Endothelial cell (in vitro differentiated cells): ENCODE data around the gene SGSM2. TPM values are rescaled to one million over a fixed set of nuclear protein-coding genes. Genes with fewer than 3 reads are reported as not detected.

Experiments used
- DNase-seq: peaks from one replicate; pipeline ENCODE4 v3.0.0; 2021; ENCODE audit warnings: low spot score
- H3K27ac Mint-ChIP-seq: one replicate; pipeline ENCODE4 v1.8.0; 2021; ENCODE audit warnings: mixed read lengths, inconsistent platforms; ENCODE audit not compliant: unreplicated experiment
- H3K27me3 Mint-ChIP-seq: one replicate; pipeline ENCODE4 v1.8.0; 2021; ENCODE audit warnings: mild to moderate bottlenecking, moderate library complexity, mixed read lengths, inconsistent platforms; ENCODE audit not compliant: unreplicated experiment
- H3K36me3 Mint-ChIP-seq: one replicate; pipeline ENCODE4 v1.8.0; 2021; ENCODE audit warnings: mild to moderate bottlenecking, low read depth, mixed read lengths, inconsistent platforms; ENCODE audit not compliant: unreplicated experiment
- H3K4me1 Mint-ChIP-seq: one replicate; pipeline ENCODE4 v1.8.0; 2021; ENCODE audit warnings: mild to moderate bottlenecking, mixed read lengths, inconsistent platforms; ENCODE audit not compliant: unreplicated experiment
- H3K4me3 Mint-ChIP-seq: one replicate; pipeline ENCODE4 v1.8.0; 2021; ENCODE audit warnings: mild to moderate bottlenecking, mixed read lengths, inconsistent platforms; ENCODE audit not compliant: unreplicated experiment
- H3K9me3 Mint-ChIP-seq: one replicate; pipeline ENCODE4 v1.8.0; 2021; ENCODE audit warnings: mixed read lengths, inconsistent platforms; ENCODE audit not compliant: unreplicated experiment
- total RNA-seq: library from RNA; stranded (reverse); fragmentation: NEBNext Ultra II Directional; extraction: Animal tissue kit (Norgen Biotek cat#: 25700); gene quantifications from one replicate; pipeline ENCODE4 v1.2.1, GENCODE V29; 2021; ENCODE audit not compliant: unreplicated experiment
- TF ChIP-seq, protein P1 (sequence below): fragments of 200-600 bp; sonication (generic); IDR thresholded peaks from one replicate; pipeline ENCODE4 v1.5.0; 2021; ENCODE audit warnings: antibody characterized with exemption; ENCODE audit not compliant: unreplicated experiment

The SGSM2 gene
- total RNA-seq, 1 donor from 2014 or later = 65.4 TPM

DNA sequence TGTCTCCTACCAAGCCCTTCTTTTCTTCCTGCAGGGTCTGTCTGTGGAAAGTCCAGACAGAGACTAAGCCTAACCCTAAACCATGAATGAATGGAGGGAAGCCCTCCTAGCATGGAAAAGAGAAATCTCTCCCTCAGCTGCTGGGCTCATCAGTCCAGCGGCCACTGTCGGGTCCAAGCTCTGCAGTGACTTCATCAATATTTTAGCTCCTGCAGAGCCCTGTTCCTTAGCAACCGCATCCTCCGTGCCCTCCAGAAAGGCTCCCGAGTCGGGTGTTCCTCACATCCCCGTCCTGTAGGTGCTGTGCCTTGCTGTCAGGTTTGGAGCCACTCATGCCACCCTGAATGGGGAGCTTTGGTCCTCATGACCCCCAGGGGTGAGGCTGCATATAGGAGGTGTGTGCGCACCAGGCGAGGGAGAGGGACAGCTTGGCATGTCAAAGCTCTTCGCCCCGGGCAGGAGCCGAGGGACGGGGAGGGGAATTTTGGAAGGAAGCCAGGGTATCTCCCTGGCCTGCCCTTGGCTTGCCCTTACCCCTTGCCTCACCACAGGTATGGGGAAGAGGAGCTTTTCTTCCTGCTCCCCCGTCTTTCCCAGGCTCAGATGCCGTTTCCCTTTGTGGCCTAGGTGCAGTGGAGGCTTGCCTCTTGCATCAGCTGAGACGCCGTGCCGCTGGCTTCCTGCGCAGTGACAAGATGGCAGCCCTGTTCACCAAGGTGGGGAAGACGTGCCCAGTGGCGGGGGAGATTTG, 23.9 kb downstream of the SGSM2 start:
- no peaks in the 10 kb centered on the region for H3K4me1 Mint-ChIP-seq
- peaks cover 2% of the 10 kb centered on the region for H3K27me3 Mint-ChIP-seq
- H3K36me3 Mint-ChIP-seq = peaks cover 8% of the 10 kb centered on the region
- no peak overlapping the region for H3K27ac Mint-ChIP-seq
- peak overlapping the region; percentile 51 for H3K4me3 Mint-ChIP-seq
- H3K9me3 Mint-ChIP-seq = no peaks in the 10 kb centered on the region
- no peak for DNase-seq
- TF ChIP-seq, protein P1, sequence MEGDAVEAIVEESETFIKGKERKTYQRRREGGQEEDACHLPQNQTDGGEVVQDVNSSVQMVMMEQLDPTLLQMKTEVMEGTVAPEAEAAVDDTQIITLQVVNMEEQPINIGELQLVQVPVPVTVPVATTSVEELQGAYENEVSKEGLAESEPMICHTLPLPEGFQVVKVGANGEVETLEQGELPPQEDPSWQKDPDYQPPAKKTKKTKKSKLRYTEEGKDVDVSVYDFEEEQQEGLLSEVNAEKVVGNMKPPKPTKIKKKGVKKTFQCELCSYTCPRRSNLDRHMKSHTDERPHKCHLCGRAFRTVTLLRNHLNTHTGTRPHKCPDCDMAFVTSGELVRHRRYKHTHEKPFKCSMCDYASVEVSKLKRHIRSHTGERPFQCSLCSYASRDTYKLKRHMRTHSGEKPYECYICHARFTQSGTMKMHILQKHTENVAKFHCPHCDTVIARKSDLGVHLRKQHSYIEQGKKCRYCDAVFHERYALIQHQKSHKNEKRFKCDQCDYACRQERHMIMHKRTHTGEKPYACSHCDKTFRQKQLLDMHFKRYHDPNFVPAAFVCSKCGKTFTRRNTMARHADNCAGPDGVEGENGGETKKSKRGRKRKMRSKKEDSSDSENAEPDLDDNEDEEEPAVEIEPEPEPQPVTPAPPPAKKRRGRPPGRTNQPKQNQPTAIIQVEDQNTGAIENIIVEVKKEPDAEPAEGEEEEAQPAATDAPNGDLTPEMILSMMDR = no peak

DNA sequence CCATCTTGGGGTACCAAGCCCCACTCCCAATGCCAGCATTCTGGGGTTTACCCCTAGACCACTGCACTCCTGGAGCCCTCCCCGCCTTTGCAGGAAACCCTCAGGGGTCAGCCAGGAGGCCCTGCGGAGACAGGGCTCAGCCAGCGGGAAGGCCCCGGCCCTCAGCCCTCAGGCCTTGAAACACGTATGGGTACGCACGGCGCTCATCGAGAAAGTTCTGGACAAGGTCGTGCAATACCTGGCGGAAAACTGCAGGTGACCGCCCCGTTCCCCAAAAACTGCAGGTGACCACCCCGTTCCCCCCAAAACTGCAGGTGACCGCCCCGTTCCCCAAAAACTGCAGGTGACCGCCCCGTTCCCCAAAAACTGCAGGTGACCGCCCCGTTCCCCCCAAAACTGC, 24.7 kb downstream of the SGSM2 start:
- Mint-ChIP-seq H3K9me3 (no peaks in the 10 kb centered on the region), H3K27me3 (peaks cover 2% of the 10 kb centered on the region), H3K27ac (no peak overlapping the region)

DNA sequence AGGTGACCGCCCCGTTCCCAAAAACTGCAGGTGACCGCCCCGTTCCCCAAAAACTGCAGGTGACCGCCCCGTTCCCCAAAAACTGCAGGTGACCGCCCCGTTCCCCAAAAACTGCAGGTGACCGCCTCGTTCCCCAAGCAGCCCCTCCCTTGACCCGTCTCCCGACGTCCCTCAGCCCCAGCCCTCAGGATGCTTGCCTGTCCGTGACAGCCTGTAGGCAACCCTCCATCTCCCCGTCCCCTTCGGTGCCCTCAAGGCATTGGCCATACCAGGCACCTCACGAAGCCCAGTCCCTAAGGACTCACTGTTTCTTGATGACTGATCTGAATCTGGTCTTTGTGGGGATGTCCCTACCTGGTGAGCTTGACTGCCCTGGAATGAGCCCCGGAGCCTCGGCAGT, 25.1 kb downstream of the SGSM2 start:
- no peak overlapping the region for H3K27ac Mint-ChIP-seq
- DNase-seq = no peak
- peaks cover 8% of the 10 kb centered on the region for H3K36me3 Mint-ChIP-seq
- H3K9me3 Mint-ChIP-seq = no peaks in the 10 kb centered on the region
- H3K27me3 Mint-ChIP-seq = peaks cover 2% of the 10 kb centered on the region
- TF ChIP-seq, protein P1 = no peak
- H3K4me1 Mint-ChIP-seq = peaks cover 1% of the 10 kb centered on the region
- H3K4me3 Mint-ChIP-seq = no peak overlapping the region

More for the DNA sequence above, 24.7 kb downstream of the SGSM2 start:
- H3K4me3 Mint-ChIP-seq = no peak overlapping the region
- TF ChIP-seq, protein P1 = no peak
- DNase-seq = no peak
- no peaks in the 10 kb centered on the region for H3K4me1 Mint-ChIP-seq
- H3K36me3 Mint-ChIP-seq = peaks cover 8% of the 10 kb centered on the region

DNA sequence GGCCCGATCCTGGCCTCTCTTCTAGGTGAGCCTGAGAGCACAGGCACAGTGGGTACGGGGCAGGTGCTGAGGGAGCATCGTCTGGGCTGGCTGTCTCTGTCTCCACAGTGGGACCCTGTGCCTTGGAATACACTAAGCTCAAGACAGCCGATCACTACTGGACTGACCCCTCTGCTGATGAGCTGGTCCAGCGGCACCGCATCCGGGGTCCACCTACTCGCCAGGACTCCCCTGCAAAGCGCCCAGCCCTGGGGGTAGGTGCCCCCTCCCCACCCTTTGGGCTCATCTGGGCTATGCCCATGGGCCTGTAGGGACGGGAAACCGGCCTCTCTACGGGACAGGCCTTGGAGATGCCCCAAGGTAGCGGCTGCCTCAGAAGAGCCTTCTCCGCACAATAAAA, 25.6 kb downstream of the SGSM2 start:
- H3K36me3 Mint-ChIP-seq = peaks cover 8% of the 10 kb centered on the region
- DNase-seq = no peak
- TF ChIP-seq, protein P1 = no peak
- peaks cover 4% of the 10 kb centered on the region for H3K4me1 Mint-ChIP-seq
- H3K4me3 Mint-ChIP-seq = no peak overlapping the region
- peaks cover 2% of the 10 kb centered on the region for H3K27me3 Mint-ChIP-seq
- H3K9me3 Mint-ChIP-seq = no peaks in the 10 kb centered on the region
- H3K27ac Mint-ChIP-seq = no peak overlapping the region

DNA sequence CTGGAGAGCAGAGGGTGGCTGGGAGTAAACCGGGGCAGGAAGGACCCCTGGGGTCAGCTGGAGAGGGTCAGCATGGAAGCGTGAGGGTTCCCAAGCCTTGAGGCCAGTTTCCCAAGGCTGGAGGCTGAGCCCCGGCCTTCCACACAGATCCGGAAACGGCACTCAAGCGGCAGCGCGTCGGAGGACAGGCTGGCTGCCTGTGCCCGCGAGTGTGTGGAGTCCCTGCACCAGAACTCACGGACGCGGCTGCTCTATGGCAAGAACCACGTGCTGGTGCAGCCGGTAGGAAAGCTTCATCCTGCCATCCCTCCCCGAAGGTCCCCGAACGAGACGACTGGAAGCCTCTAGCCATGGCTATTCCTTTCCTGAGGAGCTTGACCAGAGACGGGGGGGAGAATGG, 26.0 kb downstream of the SGSM2 start:
- TF ChIP-seq, protein P1 = no peak
- no peak for DNase-seq
- Mint-ChIP-seq H3K27ac (no peak overlapping the region), H3K4me3 (no peak overlapping the region), H3K36me3 (peaks cover 8% of the 10 kb centered on the region), H3K9me3 (no peaks in the 10 kb centered on the region), H3K27me3 (peaks cover 2% of the 10 kb centered on the region), H3K4me1 (peaks cover 4% of the 10 kb centered on the region)
